ENCODE results near the gene SHROOM3. TPM values are rescaled to one million over a fixed set of nuclear protein-coding genes. Genes with fewer than 3 reads are reported as not detected.

Gene SHROOM3
- total RNA-seq, 1 donor from 2014 or later: 192 TPM

GRCh38 chr4:76712564-76712963, 277.5 kb downstream of the SHROOM3 start:
- H3K27ac ChIP-seq: peak overlapping the region in 1 of 2 donors; percentile 32
- H3K4me3 ChIP-seq: no peak overlapping the region

GRCh38 chr4:76714226-76714625, 279.2 kb downstream of the SHROOM3 start:
- H3K27me3 ChIP-seq: no peaks in the 10 kb centered on the region
- H3K4me1 ChIP-seq: peaks cover 18 to 45% of the 10 kb centered on the region in 2 donors
- H3K4me3 ChIP-seq: no peak overlapping the region
- no peak for TF ChIP-seq CTCF (IDR thresholded peaks at IDR 0.05)
- no peak for DNase-seq (ENCODE audit: low spot score in 2 of 2)
- no peaks in the 10 kb centered on the region for H3K9me3 ChIP-seq
- H3K36me3 ChIP-seq: peaks cover 3 to 11% of the 10 kb centered on the region in 2 donors
- intact Hi-C loops (cut with DNase I): no loop called here
- peak overlapping the region; percentile 79 to 85 for H3K27ac ChIP-seq

More at GRCh38 chr4:76712564-76712963, 277.5 kb downstream of the SHROOM3 start:
- DNase-seq (ENCODE audit: low spot score in 2 of 2): no peak
- TF ChIP-seq CTCF (IDR thresholded peaks at IDR 0.05): no peak
- intact Hi-C loops (cut with DNase I): no loop called here
- Histone ChIP-seq H3K27me3 (no peaks in the 10 kb centered on the region), H3K36me3 (peaks cover 3 to 11% of the 10 kb centered on the region in 2 donors), H3K4me1 (peaks cover 12 to 47% of the 10 kb centered on the region in 2 donors), H3K9me3 (no peaks in the 10 kb centered on the region)

- Histone ChIP-seq H3K36me3 (peaks cover 2 to 5% of the 10 kb centered on the region in 2 donors), H3K27ac (peak overlapping the region; percentile 79 to 85), H3K9me3 (no peaks in the 10 kb centered on the region), H3K27me3 (no peaks in the 10 kb centered on the region), H3K4me3 (peak overlapping the region in 1 of 2 donors; percentile 6), H3K4me1 (peaks cover 16 to 35% of the 10 kb centered on the region in 2 donors)
- intact Hi-C loops (cut with DNase I): loop anchor here (2.0 kb wide), 1 partner anchor 21 kb away; no protein-coding TSS in a partner anchor
- DNase-seq (ENCODE audit: low spot score in 2 of 2): no peak
- TF ChIP-seq CTCF (IDR thresholded peaks at IDR 0.05): no peak
Observed at GRCh38 chr4:76716020-76716419, 281.0 kb downstream of the SHROOM3 start.

- H3K27ac ChIP-seq: peak overlapping the region; percentile 50 to 79
- no peaks in the 10 kb centered on the region for H3K9me3 ChIP-seq
- H3K4me1 ChIP-seq: peaks cover 16 to 33% of the 10 kb centered on the region in 2 donors
- H3K4me3 ChIP-seq: no peak overlapping the region
- intact Hi-C loops (cut with DNase I): loop anchor here (2.0 kb wide), 1 partner anchor 20 kb away; no protein-coding TSS in a partner anchor
- DNase-seq (ENCODE audit: low spot score in 2 of 2): no peak
- TF ChIP-seq CTCF (IDR thresholded peaks at IDR 0.05): no peak
- H3K36me3 ChIP-seq: no peaks in the 10 kb centered on the region
- no peaks in the 10 kb centered on the region for H3K27me3 ChIP-seq
Observed at GRCh38 chr4:76716658-76717057, 281.6 kb downstream of the SHROOM3 start.

- no peaks in the 10 kb centered on the region for H3K27me3 ChIP-seq
- H3K9me3 ChIP-seq: no peaks in the 10 kb centered on the region
- no peak overlapping the region for H3K4me3 ChIP-seq
- no peaks in the 10 kb centered on the region for H3K36me3 ChIP-seq
- H3K27ac ChIP-seq: peak overlapping the region; percentile 50 to 53
- no peak for DNase-seq (ENCODE audit: low spot score in 2 of 2)
- peaks cover 16 to 33% of the 10 kb centered on the region in 2 donors for H3K4me1 ChIP-seq
- no peak for TF ChIP-seq CTCF (IDR thresholded peaks at IDR 0.05)
- intact Hi-C loops (cut with DNase I): loop anchor here (2.0 kb wide), 1 partner anchor 19 kb away; no protein-coding TSS in a partner anchor
Observed at GRCh38 chr4:76717431-76717830, 282.4 kb downstream of the SHROOM3 start.

Measured in ascending aorta (tissue), 2 donors.